T47D (cell line): ENCODE measurements around the gene MYO16.
A peak's percentile ranks its signal among the peaks of the same experiment; 100 is the strongest.

ENCODE experiments used
- DNase-seq, 2 experiments: peaks; one replicate each; pipeline versions ENCODE4 v3.0.0 to v3.0.0-alpha.2; 2011 to 2012; ENCODE audit warnings: low read depth in 1 of 2, low spot score in 1 of 2
- JUND ChIP-seq: IDR thresholded peaks from 2 replicates; pipeline ENCODE4 v1.6.1; 2012; ENCODE audit warnings: low read depth
- in situ Hi-C: cut with HindIII; loops from 2 replicates; pipeline ENCODE4 v1.10.0; 2016; ENCODE audit warnings: low sequenced_read_pairs, low pct_unique_long_range_greater_than_20kb

The MYO16 gene

DNA sequence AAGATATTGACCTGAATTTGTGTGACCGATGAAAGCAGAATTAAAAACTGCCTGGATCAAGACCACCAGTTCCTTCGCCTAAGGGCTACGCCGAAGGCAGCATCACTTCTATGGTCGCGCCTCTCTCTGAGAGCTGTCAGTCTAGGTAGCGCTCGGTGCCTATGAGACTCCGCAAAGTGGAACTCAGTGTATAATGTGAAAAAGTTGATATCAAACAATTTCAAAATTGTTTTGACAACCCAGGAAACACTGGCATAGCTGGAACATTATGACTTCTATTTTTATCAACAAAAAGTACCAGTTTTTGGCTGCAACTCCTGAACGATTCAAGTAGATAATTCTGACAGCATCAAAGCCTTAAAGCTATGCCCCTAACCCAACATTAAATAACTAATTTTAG, 223.6 kb downstream of the MYO16 start:
- TF ChIP-seq JUND = no peak
- DNase-seq = no peak
- in situ Hi-C loops = no loop called here

DNA sequence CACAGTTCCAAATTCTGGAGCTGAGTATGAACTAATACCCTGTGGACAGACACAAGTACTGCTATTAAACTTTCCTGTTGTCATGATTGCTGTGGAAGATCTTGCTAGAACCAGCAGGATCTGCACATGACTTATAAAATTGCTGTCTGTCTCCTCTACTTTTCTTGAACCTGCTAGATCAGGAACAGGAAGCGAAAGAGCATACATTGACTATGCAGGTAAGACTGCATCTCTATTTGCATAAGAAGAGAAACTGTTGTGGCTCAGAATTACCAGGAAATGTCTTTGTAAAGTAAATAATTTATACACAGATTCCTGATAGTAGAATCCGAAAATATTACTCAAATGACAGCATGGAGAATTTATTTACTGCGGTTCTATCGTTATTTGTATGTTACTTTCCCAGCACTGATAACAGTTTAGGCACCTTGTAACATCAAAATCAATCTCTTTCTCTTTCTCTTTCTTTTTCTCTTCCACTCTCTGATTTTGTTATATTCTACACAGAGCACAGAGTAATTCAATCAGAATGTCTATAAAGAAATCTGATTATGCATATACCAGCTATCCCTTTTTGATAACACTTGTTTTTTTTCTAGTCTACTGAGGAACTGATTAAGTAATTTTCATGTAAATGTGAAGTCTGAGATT, 226.5 kb downstream of the MYO16 start:
- in situ Hi-C loops = no loop called here
- DNase-seq = peak in 1 of 2 experiments; percentile 41
- TF ChIP-seq JUND = no peak

- no peak for TF ChIP-seq JUND
- in situ Hi-C loops = no loop called here
- no peak for DNase-seq
Observed at GRCh38 chr13:108858676-108859075, 229.3 kb downstream of the MYO16 start.

DNA sequence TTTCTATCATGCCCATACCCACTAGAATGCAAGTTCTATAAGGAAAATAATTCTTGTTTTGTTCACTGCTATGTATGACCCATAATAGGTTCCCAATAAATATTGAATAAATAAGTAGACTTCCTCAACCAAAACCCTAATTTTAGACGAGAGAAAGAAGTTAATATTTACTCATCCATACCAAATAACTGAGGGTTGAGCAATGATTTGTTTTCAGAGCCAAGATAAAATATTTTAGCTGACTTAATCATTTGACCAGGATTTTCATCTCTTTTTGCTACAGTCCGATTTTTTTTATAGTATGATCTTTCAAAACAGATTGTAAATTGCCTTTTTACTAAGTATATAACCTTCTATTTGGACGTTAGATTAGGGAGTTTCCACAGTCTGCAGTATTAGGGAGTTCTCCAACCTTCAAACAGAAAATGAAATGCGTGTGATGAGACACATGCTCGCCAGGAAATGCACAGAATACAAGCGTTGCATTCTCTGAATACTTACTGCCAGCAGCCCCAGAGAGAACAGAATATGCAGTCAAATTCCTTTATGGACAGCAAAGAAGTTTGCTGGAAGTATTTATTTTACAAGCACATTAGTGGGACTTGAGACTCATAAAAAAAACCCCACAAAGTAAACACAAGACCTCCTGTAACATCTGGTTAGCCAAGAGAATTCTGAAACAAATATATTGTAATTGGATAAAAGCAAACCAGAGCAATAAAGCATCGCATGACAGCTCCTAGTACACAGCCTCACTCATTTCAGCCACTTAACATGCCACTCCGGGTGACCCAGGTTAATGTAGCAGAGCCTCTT, 230.0 kb downstream of the MYO16 start:
- peak in 1 of 2 experiments; percentile 52 for DNase-seq
- TF ChIP-seq JUND = peak; percentile 29; the same call in 1 of the 2 replicates
- in situ Hi-C loops = no loop called here

GRCh38 chr13:108860418-108860817, 231.0 kb downstream of the MYO16 start:
- no peak for DNase-seq
- no peak for TF ChIP-seq JUND
- in situ Hi-C loops = no loop called here

- TF ChIP-seq JUND = no peak
- in situ Hi-C loops = no loop called here
- peak; percentile 31 to 41 for DNase-seq
Observed at GRCh38 chr13:108877300-108877699, 247.9 kb downstream of the MYO16 start.

DNA sequence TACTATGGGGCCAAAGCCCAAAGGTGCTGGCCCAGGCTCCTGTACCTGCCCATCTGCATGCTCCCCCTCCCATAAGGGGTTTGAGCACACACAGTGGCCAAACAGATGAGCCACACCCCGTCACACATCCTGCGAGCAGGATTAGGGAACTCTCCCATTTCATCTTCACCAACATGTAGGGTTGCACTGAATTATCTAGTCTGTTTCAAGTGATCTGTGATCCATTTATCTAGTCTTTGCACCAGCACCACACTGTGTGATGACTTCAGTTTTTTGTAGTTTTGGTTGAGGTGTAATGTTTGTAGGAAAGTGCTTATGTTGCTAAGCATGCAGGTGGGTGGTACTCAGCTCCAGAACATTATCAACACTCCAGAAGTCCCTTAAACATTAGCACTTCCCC, 249.3 kb downstream of the MYO16 start:
- no peak for DNase-seq
- in situ Hi-C loops = no loop called here
- TF ChIP-seq JUND = no peak

DNA sequence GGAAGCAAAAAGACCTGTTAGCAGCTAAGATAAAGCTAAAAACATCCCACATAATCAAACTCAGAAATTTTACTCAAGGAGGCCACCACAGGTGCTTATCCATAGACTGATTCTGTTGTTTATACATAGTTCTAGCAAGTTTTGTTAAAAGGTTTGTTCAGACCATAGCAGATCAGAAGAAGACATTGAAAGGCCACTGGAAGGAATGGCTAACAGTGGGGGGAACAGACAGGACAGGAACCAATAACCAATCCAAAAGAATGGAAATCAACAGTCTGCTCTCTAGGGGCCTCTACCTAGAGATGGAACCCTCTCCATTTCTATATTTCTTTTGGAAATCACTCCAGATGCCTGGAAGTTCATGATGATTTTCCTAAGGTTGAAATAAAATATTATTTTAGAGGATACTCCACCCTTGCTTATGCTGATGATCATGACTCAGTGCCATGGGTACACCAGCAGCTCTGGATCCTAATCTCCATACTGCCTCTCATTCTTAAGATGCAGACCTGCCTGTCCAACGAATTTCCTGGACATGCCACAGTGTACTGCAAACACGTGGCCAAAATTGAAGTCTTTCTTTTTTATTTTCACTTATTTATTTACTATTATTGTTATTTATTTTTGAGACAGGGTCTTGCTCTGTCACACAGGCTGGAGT, 260.0 kb downstream of the MYO16 start:
- in situ Hi-C loops = no loop called here
- TF ChIP-seq JUND = no peak
- no peak for DNase-seq

DNA sequence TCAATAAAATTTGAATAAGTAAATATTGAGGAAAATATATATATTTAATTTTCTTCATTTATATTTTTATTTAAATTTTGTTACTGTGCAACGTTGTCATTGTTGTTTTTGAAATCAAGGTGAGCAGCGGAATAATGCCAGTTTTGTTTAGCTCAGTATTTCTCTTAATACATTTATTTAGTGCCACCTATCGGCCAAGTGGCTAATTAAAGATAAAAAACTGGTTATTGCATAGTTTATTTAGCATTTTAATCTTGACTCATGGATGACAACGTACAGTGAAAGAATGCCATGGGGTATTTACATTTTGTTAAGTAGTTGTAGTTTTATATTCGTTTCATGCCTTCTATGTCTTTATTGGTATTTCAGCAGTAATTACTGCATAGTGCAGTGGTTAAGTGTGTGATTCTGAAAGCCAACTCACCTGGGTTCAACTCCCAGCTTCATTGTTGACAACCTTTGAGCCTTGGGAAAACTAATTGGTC, 265.9 kb downstream of the MYO16 start:
- DNase-seq = peak in 1 of 2 experiments; percentile 72
- in situ Hi-C loops = no loop called here
- no peak for TF ChIP-seq JUND

GRCh38 chr13:108897955-108898354, 268.5 kb downstream of the MYO16 start:
- in situ Hi-C loops = no loop called here
- no peak for DNase-seq
- no peak for TF ChIP-seq JUND

DNA sequence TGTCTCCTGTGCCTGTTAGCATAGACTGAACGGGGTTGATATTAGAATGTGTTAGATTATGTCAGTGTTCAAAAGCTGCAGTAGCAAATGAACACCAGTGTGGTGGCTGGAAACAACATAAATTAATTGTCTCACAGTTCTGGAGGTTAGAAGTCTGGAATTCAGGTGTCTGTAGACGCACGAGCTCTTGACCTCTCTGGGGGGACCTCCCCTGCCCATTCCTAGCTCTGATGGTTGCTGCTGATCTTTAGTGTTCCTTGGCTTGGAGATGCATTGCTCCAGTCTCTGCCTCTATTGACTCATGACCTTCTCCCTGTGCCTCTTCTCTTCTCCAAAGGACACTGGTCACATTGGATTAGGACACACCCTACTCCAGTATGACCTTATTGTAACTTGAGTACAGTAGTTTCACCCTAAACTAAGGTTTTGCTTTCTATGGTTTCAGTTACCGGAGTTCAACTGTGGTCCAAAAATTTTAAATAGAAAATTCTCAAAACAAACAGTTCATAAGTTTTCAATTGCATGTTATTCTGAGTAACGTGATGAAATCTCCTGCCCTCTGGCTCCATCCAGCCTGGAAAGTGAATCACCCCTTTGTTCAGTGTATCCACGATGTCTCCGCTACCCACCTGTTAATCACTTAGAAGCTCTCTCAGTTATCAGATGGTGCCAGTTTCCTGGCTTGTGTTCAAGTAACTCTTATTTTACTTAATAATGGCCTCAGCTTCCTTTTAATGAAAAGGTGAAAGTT, 273.2 kb downstream of the MYO16 start:
- no peak for TF ChIP-seq JUND
- DNase-seq = no peak
- in situ Hi-C loops = no loop called here

DNA sequence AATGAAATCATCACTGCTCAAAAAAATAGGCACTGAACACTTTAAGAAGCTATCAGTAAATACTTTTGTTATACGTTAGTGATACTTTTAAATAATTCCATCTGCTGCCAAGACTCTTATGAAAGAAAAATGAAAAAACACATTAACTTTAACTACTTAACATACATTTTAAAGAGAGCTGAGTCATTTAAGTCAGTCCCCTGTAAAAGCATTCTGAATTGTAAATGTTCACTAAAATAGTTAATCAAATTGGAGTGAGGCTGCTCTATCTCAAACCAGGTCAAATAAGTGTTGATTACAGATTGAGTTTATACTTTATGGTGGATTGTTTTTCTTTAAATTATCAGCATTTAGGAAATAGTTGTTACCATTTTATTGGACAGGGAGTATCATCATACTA, 274.2 kb downstream of the MYO16 start:
- no peak for DNase-seq
- in situ Hi-C loops = no loop called here
- TF ChIP-seq JUND = no peak
